HEK293 (cell line): ENCODE results near the gene ERVK3-1.
A peak's percentile ranks its signal among the peaks of the same experiment; 100 is the strongest.

ENCODE experiments used
- FEZF1 ChIP-seq: fragments of 450-650 bp; formaldehyde crosslinking; IDR thresholded peaks from 2 replicates; pipeline ENCODE4 v1.5.1; 2016; ENCODE audit warnings: missing biosample characterization, missing genetic modification characterization
- GLIS1 ChIP-seq: fragments of 450-650 bp; formaldehyde crosslinking; IDR thresholded peaks from 2 replicates; pipeline ENCODE4 v1.5.1; 2016; ENCODE audit warnings: missing biosample characterization, missing genetic modification characterization
- KLF1 ChIP-seq: fragments of 450-650 bp; formaldehyde crosslinking; IDR thresholded peaks from 2 replicates; pipeline ENCODE4 v1.5.1; 2016; ENCODE audit warnings: missing biosample characterization, missing genetic modification characterization
- KLF16 ChIP-seq: fragments of 450-650 bp; formaldehyde crosslinking; IDR thresholded peaks from 2 replicates; pipeline ENCODE4 v1.5.1; 2017; ENCODE audit warnings: missing biosample characterization, missing genetic modification characterization
- KLF7 ChIP-seq: fragments of 450-650 bp; formaldehyde crosslinking; IDR thresholded peaks from 2 replicates; pipeline ENCODE4 v1.5.1; 2016; ENCODE audit warnings: missing biosample characterization, missing genetic modification characterization, borderline replicate concordance
- MYNN ChIP-seq: fragments of 450-650 bp; formaldehyde crosslinking; IDR thresholded peaks from 2 replicates; pipeline ENCODE4 v1.5.1; 2016; ENCODE audit warnings: missing biosample characterization, missing genetic modification characterization, borderline replicate concordance
- MZF1 ChIP-seq: fragments of 450-650 bp; formaldehyde crosslinking; IDR thresholded peaks from 2 replicates; pipeline ENCODE4 v1.5.1; 2017; ENCODE audit warnings: missing biosample characterization, missing genetic modification characterization, borderline replicate concordance
- OVOL3 ChIP-seq: fragments of 450-650 bp; formaldehyde crosslinking; IDR thresholded peaks from 2 replicates; pipeline ENCODE4 v1.5.1; 2016; ENCODE audit warnings: missing biosample characterization, missing genetic modification characterization
- RBAK ChIP-seq: fragments of 450-650 bp; formaldehyde crosslinking; IDR thresholded peaks from 2 replicates; pipeline ENCODE4 v1.5.1; 2016; ENCODE audit warnings: missing biosample characterization, missing genetic modification characterization
- REPIN1 ChIP-seq: fragments of 450-650 bp; formaldehyde crosslinking; IDR thresholded peaks from 2 replicates; pipeline ENCODE4 v1.5.1; 2017; ENCODE audit warnings: missing biosample characterization, missing genetic modification characterization, low read depth
- SP2 ChIP-seq: fragments of 450-650 bp; formaldehyde crosslinking; IDR thresholded peaks from 2 replicates; pipeline ENCODE4 v1.5.1; 2016; ENCODE audit warnings: missing biosample characterization, missing genetic modification characterization
- YY1 ChIP-seq: fragments of 450-650 bp; formaldehyde crosslinking; IDR thresholded peaks from 2 replicates; pipeline ENCODE4 v1.5.1; 2018; ENCODE audit warnings: missing biosample characterization, missing genetic modification characterization
- YY2 ChIP-seq: fragments of 450-650 bp; formaldehyde crosslinking; IDR thresholded peaks from 2 replicates; pipeline ENCODE4 v1.5.1; 2016; ENCODE audit warnings: missing biosample characterization, missing genetic modification characterization
- ZBTB11 ChIP-seq: fragments of 450-650 bp; formaldehyde crosslinking; conservative IDR thresholded peaks from 2 replicates; pipeline ENCODE4 v1.5.1; 2016; ENCODE audit warnings: low read depth, missing biosample characterization, missing genetic modification characterization
- ZBTB17 ChIP-seq: fragments of 450-650 bp; formaldehyde crosslinking; IDR thresholded peaks from 2 replicates; pipeline ENCODE4 v1.5.1; 2016; ENCODE audit warnings: missing biosample characterization, missing genetic modification characterization
- ZBTB26 ChIP-seq: fragments of 450-650 bp; formaldehyde crosslinking; optimal IDR thresholded peaks from 2 replicates; pipeline ENCODE3; 2016; ENCODE audit warnings: missing biosample characterization, mild to moderate bottlenecking, missing genetic modification characterization
- ZBTB44 ChIP-seq: fragments of 450-650 bp; IDR thresholded peaks from 2 replicates; pipeline ENCODE4 v1.5.1; 2018; ENCODE audit warnings: missing biosample characterization, mild to moderate bottlenecking, missing genetic modification characterization
- ZBTB7A ChIP-seq: fragments of 450-650 bp; formaldehyde crosslinking; IDR thresholded peaks from 2 replicates; pipeline ENCODE4 v1.5.1; 2016; ENCODE audit warnings: low read depth, missing biosample characterization, missing genetic modification characterization
- ZFP37 ChIP-seq: fragments of 450-650 bp; formaldehyde crosslinking; IDR thresholded peaks from 2 replicates; pipeline ENCODE4 v1.5.1; 2016; ENCODE audit warnings: missing biosample characterization, missing genetic modification characterization
- ZNF138 ChIP-seq: fragments of 450-650 bp; formaldehyde crosslinking; IDR thresholded peaks from 2 replicates; pipeline ENCODE4 v1.5.1; 2016; ENCODE audit warnings: missing biosample characterization, missing genetic modification characterization, borderline replicate concordance
- ZNF2 ChIP-seq: fragments of 450-650 bp; formaldehyde crosslinking; IDR thresholded peaks from 2 replicates; pipeline ENCODE4 v1.5.1; 2016; ENCODE audit warnings: missing biosample characterization, missing genetic modification characterization
- ZNF324 ChIP-seq: fragments of 450-650 bp; formaldehyde crosslinking; IDR thresholded peaks from 2 replicates; pipeline ENCODE4 v1.5.1; 2016; ENCODE audit warnings: missing biosample characterization, missing genetic modification characterization
- ZNF501 ChIP-seq: fragments of 450-650 bp; formaldehyde crosslinking; IDR thresholded peaks from 2 replicates; pipeline ENCODE4 v1.5.1; 2016; ENCODE audit warnings: missing biosample characterization, missing genetic modification characterization
- ZNF514 ChIP-seq: fragments of 450-650 bp; formaldehyde crosslinking; IDR thresholded peaks from 2 replicates; pipeline ENCODE4 v1.5.1; 2016; ENCODE audit warnings: missing biosample characterization, missing genetic modification characterization
- ZNF585B ChIP-seq: fragments of 450-650 bp; formaldehyde crosslinking; IDR thresholded peaks from 2 replicates; pipeline ENCODE4 v1.5.1; 2016; ENCODE audit warnings: missing biosample characterization, missing genetic modification characterization
- ZNF629 ChIP-seq: fragments of 450-650 bp; formaldehyde crosslinking; IDR thresholded peaks from 2 replicates; pipeline ENCODE4 v1.5.1; 2017; ENCODE audit warnings: missing biosample characterization, missing genetic modification characterization
- ZNF639 ChIP-seq: fragments of 450-650 bp; formaldehyde crosslinking; IDR thresholded peaks from 2 replicates; pipeline ENCODE4 v1.5.1; 2016; ENCODE audit warnings: missing biosample characterization, missing genetic modification characterization
- ZNF660 ChIP-seq: fragments of 450-650 bp; IDR thresholded peaks from 2 replicates; pipeline ENCODE4 v1.5.1; 2018; ENCODE audit warnings: missing biosample characterization, mild to moderate bottlenecking, missing genetic modification characterization
- ZNF76 ChIP-seq: fragments of 450-650 bp; formaldehyde crosslinking; IDR thresholded peaks from 2 replicates; pipeline ENCODE4; 2016; ENCODE audit warnings: low read depth, missing biosample characterization, missing genetic modification characterization, borderline replicate concordance
- ZNF768 ChIP-seq: fragments of 450-650 bp; formaldehyde crosslinking; IDR thresholded peaks from 2 replicates; pipeline ENCODE4 v1.5.1; 2018; ENCODE audit warnings: missing biosample characterization, mild to moderate bottlenecking, missing genetic modification characterization
- ZNF777 ChIP-seq: fragments of 450-650 bp; formaldehyde crosslinking; IDR thresholded peaks from 2 replicates; pipeline ENCODE4 v1.5.1; 2017; ENCODE audit warnings: missing biosample characterization, missing genetic modification characterization, borderline replicate concordance
- ZNF785 ChIP-seq: fragments of 450-650 bp; formaldehyde crosslinking; IDR thresholded peaks from 2 replicates; pipeline ENCODE4 v1.5.1; 2016; ENCODE audit warnings: missing biosample characterization, missing genetic modification characterization
- ZXDB ChIP-seq: fragments of 450-650 bp; formaldehyde crosslinking; IDR thresholded peaks from 2 replicates; pipeline ENCODE4 v1.5.1; 2016; ENCODE audit warnings: missing biosample characterization, missing genetic modification characterization

ERVK3-1 gene

GRCh38 chr19:58362272-58362994 is 57.3 kb downstream of the ERVK3-1 start, which contains the start of gene ZNF497 (continued):
- TF ChIP-seq ZBTB11 (peak; percentile 96), ZNF585B (no peak), ZNF660 (tag by site-specific recombination) (0 out of 2 replicates have a peak, but pooled peaks have one; percentile 68), YY2 (tag by site-specific recombination) (peak; percentile 78), MZF1 (tag by site-specific recombination) (0 out of 2 replicates have a peak, but pooled peaks have one; percentile 20), ZNF501 (tag by site-specific recombination) (no peak; the same call in 1 of the 2 replicates), ZNF324 (tag by site-specific recombination) (peak; percentile 59; the same call in 1 of the 2 replicates), ZNF2 (tag by site-specific recombination) (peak; percentile 63; the same call in 1 of the 2 replicates), RBAK (tag by site-specific recombination) (no peak), ZNF76 (tag by site-specific recombination) (peak; percentile 90), ZNF514 (tag by site-specific recombination) (no peak), FEZF1 (tag by site-specific recombination) (peak; percentile 24; the same call in 1 of the 2 replicates), ZBTB26 (tag by site-specific recombination) (peak; percentile 95), ZNF138 (tag by site-specific recombination) (peak; percentile 56; the same call in 1 of the 2 replicates), ZNF768 (0 out of 2 replicates have a peak, but pooled peaks have one; percentile 3), ZXDB (tag by site-specific recombination) (peak; percentile 92), SP2 (tag by site-specific recombination) (peak; percentile 90), KLF7 (peak; percentile 69; the same call in 1 of the 2 replicates), GLIS1 (tag by site-specific recombination) (peak; percentile 68), ZNF785 (tag by site-specific recombination) (no peak), ZBTB44 (tag by site-specific recombination) (peak; percentile 51; the same call in 1 of the 2 replicates), KLF16 (tag by site-specific recombination) (peak; percentile 73), ZNF639 (tag by site-specific recombination) (peak; percentile 52; the same call in 1 of the 2 replicates), ZBTB17 (tag by site-specific recombination) (peak; percentile 86), MYNN (tag by site-specific recombination) (peak; percentile 51; the same call in 1 of the 2 replicates), KLF1 (tag by site-specific recombination) (peak; percentile 62), ZBTB7A (tag by site-specific recombination) (0 out of 2 replicates have a peak, but pooled peaks have one; percentile 46), ZFP37 (tag by site-specific recombination) (peak; percentile 75; the same call in 1 of the 2 replicates), ZNF629 (tag by site-specific recombination) (peak; percentile 42; the same call in 1 of the 2 replicates), ZNF777 (tag by site-specific recombination) (peak; percentile 20; the same call in 1 of the 2 replicates), YY1 (peak; percentile 77), OVOL3 (0 out of 2 replicates have a peak, but pooled peaks have one; percentile 5), REPIN1 (no peak)
